T-helper 17 cell (primary cell): ENCODE results near the gene NTN3. TPM values are rescaled to one million over a fixed set of nuclear protein-coding genes. Genes with fewer than 3 reads are reported as not detected.
A peak's percentile ranks its signal among the peaks of the same experiment; 100 is the strongest.

Experiments used
- ATAC-seq: fragments of 150-1000 bp; cut with Tn5 transposase; 2 replicates; pipeline ENCODE4 v1.10.0; 2021; ENCODE audit warnings: mild to moderate bottlenecking, moderate library complexity
- DNase-seq, 3 donors: peaks; one replicate each; pipeline versions ENCODE4 v3.0.0 to v3.0.0-alpha.2; 2020 to 2021
- H3K9me3 ChIP-seq: one replicate; pipeline ENCODE4 v1.7.0; 2013; ENCODE audit warnings: low read length, mild to moderate bottlenecking; ENCODE audit not compliant: control insufficient read depth, poor library complexity, severe bottlenecking
- H3K27ac Mint-ChIP-seq: one replicate; pipeline ENCODE4 v1.8.0; 2022; ENCODE audit warnings: mild to moderate bottlenecking, moderate library complexity, mixed read lengths
- H3K27me3 Mint-ChIP-seq: one replicate; pipeline ENCODE4 v1.8.0; 2022; ENCODE audit warnings: mixed read lengths
- H3K36me3 Mint-ChIP-seq: one replicate; pipeline ENCODE4 v1.8.0; 2022; ENCODE audit warnings: low read depth, mixed read lengths
- H3K4me1 Mint-ChIP-seq: one replicate; pipeline ENCODE4 v1.8.0; 2022; ENCODE audit warnings: mild to moderate bottlenecking, mixed read lengths
- H3K4me3 Mint-ChIP-seq: one replicate; pipeline ENCODE4 v1.8.0; 2022; ENCODE audit warnings: mild to moderate bottlenecking, moderate library complexity, mixed read lengths
- total RNA-seq, 4 donors: library from RNA in 2 of 4; stranded (reverse) in 2 of 4; gene quantifications; one replicate each; pipeline ENCODE4 v1.2.3 and lab custom pipeline; 2022 to 2026

The NTN3 gene
- total RNA-seq, 2 donors from 2014 or later: not detected

- peaks cover 6% of the 10 kb centered on the region for H3K36me3 Mint-ChIP-seq
- H3K9me3 ChIP-seq: no peaks in the 10 kb centered on the region
- ATAC-seq: no peak
- no peak for DNase-seq
- H3K4me1 Mint-ChIP-seq: peaks cover 53% of the 10 kb centered on the region
- peak overlapping the region; percentile 95 for H3K27ac Mint-ChIP-seq
- H3K27me3 Mint-ChIP-seq: no peaks in the 10 kb centered on the region
- H3K4me3 Mint-ChIP-seq: peak overlapping the region; percentile 93
Observed at GRCh38 chr16:2516391-2517240, 45.5 kb downstream of the NTN3 start.

GRCh38 chr16:2517954-2518605 is 47.0 kb downstream of the NTN3 start:
- Mint-ChIP-seq H3K4me1 (peaks cover 44% of the 10 kb centered on the region), H3K27me3 (no peaks in the 10 kb centered on the region), H3K36me3 (peaks cover 6% of the 10 kb centered on the region), H3K4me3 (peak overlapping the region; percentile 19), H3K27ac (peak overlapping the region; percentile 95)
- DNase-seq (no peak), ATAC-seq (no peak)
- no peaks in the 10 kb centered on the region for H3K9me3 ChIP-seq

- DNase-seq (no peak), ATAC-seq (no peak)
- no peaks in the 10 kb centered on the region for H3K9me3 ChIP-seq
- Mint-ChIP-seq H3K4me3 (peak overlapping the region; percentile 88), H3K4me1 (peaks cover 46% of the 10 kb centered on the region), H3K36me3 (peaks cover 6% of the 10 kb centered on the region), H3K27ac (peak overlapping the region; percentile 91), H3K27me3 (no peaks in the 10 kb centered on the region)
Observed at GRCh38 chr16:2518823-2519710, 48.0 kb downstream of the NTN3 start.

GRCh38 chr16:2519711-2520080 is 48.6 kb downstream of the NTN3 start:
- ATAC-seq (no peak), DNase-seq (no peak)
- no peaks in the 10 kb centered on the region for H3K9me3 ChIP-seq
- peaks cover 46% of the 10 kb centered on the region for H3K4me1 Mint-ChIP-seq
- H3K4me3 Mint-ChIP-seq: peak overlapping the region; percentile 88
- H3K27me3 Mint-ChIP-seq: no peaks in the 10 kb centered on the region
- peaks cover 9% of the 10 kb centered on the region for H3K36me3 Mint-ChIP-seq
- H3K27ac Mint-ChIP-seq: peak overlapping the region; percentile 91

GRCh38 chr16:2520097-2520783 is 49.1 kb downstream of the NTN3 start, which contains the start of gene AMDHD2:
AMDHD2 (plus strand) TSS chr16:2520371; CDS start chr16:2520459, 88 bp downstream.
- ATAC-seq (peak; percentile 62), DNase-seq (peak; percentile 83 to 89 (median 87))
- Mint-ChIP-seq H3K36me3 (peaks cover 9% of the 10 kb centered on the region), H3K4me3 (peak within 1 kb of the TSS; percentile 92), H3K27ac (peak within 1 kb of the TSS; percentile 91), H3K27me3 (no peaks in the 10 kb centered on the region), H3K4me1 (peaks cover 44% of the 10 kb centered on the region)
- no peaks in the 10 kb centered on the region for H3K9me3 ChIP-seq

GRCh38 chr16:2520784-2521531 is 49.9 kb downstream of the NTN3 start:
- no peaks in the 10 kb centered on the region for H3K9me3 ChIP-seq
- peaks cover 9% of the 10 kb centered on the region for H3K36me3 Mint-ChIP-seq
- DNase-seq (peak; percentile 58 to 73 (median 64)), ATAC-seq (peak; percentile 84)
- no peaks in the 10 kb centered on the region for H3K27me3 Mint-ChIP-seq
- H3K27ac Mint-ChIP-seq: peak overlapping the region; percentile 91
- peak overlapping the region; percentile 92 for H3K4me3 Mint-ChIP-seq
- peaks cover 37% of the 10 kb centered on the region for H3K4me1 Mint-ChIP-seq

Other genes starting within 250 kb of the NTN3 start
- gene E4F1, start 247.7 kb upstream of the NTN3 start, total RNA-seq: 10 to 100 TPM; 32.0 to 33.6 TPM
- gene DNASE1L2, start 234.9 kb upstream of the NTN3 start, total RNA-seq: under 1 TPM; 0.37 to 0.42 TPM
- 10 to 100 TPM; 15.2 TPM for gene ECI1, start 219.7 kb upstream of the NTN3 start, total RNA-seq
- 100 to 1,000 TPM; 204 to 224 TPM for gene RNPS1, start 203.2 kb upstream of the NTN3 start, total RNA-seq
- 10 to 100 TPM in 1 of 2 donors, 1 to 10 TPM in 1; 8.3 to 10.5 TPM for gene ABCA3, start 130.6 kb upstream of the NTN3 start, total RNA-seq
- 1 to 10 TPM; 2.9 to 3.3 TPM for gene CCNF, start 41.9 kb upstream of the NTN3 start, total RNA-seq
- under 1 TPM; 0.70 to 0.85 TPM for gene TEDC2, start 11.2 kb upstream of the NTN3 start, total RNA-seq
- 1 to 10 TPM; 4.4 to 8.4 TPM for gene TBC1D24, start 3.8 kb downstream of the NTN3 start, total RNA-seq
- 100 to 1,000 TPM; 188 to 189 TPM for gene ATP6V0C, start 42.7 kb downstream of the NTN3 start, total RNA-seq
- 100 to 1,000 TPM; 189 to 206 TPM for gene AMDHD2, start 49.1 kb downstream of the NTN3 start, total RNA-seq
- under 1 TPM; 0.23 to 0.75 TPM for gene CEMP1, start 60.1 kb downstream of the NTN3 start, total RNA-seq
- gene PDPK1, start 66.7 kb downstream of the NTN3 start, total RNA-seq: 10 to 100 TPM; 65.5 to 69.7 TPM
- 10 to 100 TPM; 19.6 to 21.9 TPM for gene KCTD5, start 211.2 kb downstream of the NTN3 start, total RNA-seq
- gene PRSS27, start 248.9 kb downstream of the NTN3 start, total RNA-seq: 1 to 10 TPM in 1 of 2 donors, under 1 TPM in 1; 0.83 to 1.4 TPM